SK-N-SH treated with all-trans-retinoic acid at 6 μM for 48 hours (cell line): Measurements from ENCODE around the gene ZNF189.

ENCODE experiments used
- ARNTL ChIP-seq: fragments of 450-650 bp; formaldehyde crosslinking; IDR thresholded peaks from 2 replicates; pipeline ENCODE4 v1.5.0; 2020; ENCODE audit warnings: low read depth, mild to moderate bottlenecking, moderate library complexity, borderline replicate concordance
- CSRNP3 ChIP-seq: fragments of 250-450 bp; sonication (Bioruptor Pico); IDR thresholded peaks from 2 replicates; pipeline ENCODE4 v1.5.1; 2021; ENCODE audit warnings: mild to moderate bottlenecking, moderate library complexity
- PATZ1 ChIP-seq: fragments of 250-450 bp; sonication (Bioruptor Pico); IDR thresholded peaks from 2 replicates; pipeline ENCODE4 v1.8.0; 2020; ENCODE audit warnings: mild to moderate bottlenecking, moderate library complexity, borderline replicate concordance
- RARB ChIP-seq: fragments of 250-450 bp; sonication (Bioruptor Pico); IDR thresholded peaks from 2 replicates; pipeline ENCODE4 v1.8.0; 2021; ENCODE audit warnings: mild to moderate bottlenecking, moderate library complexity
- ZFP3 ChIP-seq: fragments of 250-450 bp; sonication (Bioruptor Pico); IDR thresholded peaks from 2 replicates; pipeline ENCODE4 v1.5.0; 2020; ENCODE audit warnings: mild to moderate bottlenecking, moderate library complexity
- ZFP30 ChIP-seq: fragments of 450-650 bp; formaldehyde crosslinking; IDR thresholded peaks from 2 replicates; pipeline ENCODE4 v1.5.0; 2022; ENCODE audit warnings: mild to moderate bottlenecking, moderate library complexity
- ZNF8 ChIP-seq: fragments of 450-650 bp; formaldehyde crosslinking; IDR thresholded peaks from 2 replicates; pipeline ENCODE4 v1.5.0; 2020; ENCODE audit warnings: mild to moderate bottlenecking, moderate library complexity

- no peak for TF ChIP-seq ARNTL (CRISPR knock-in tag)
- no peak for TF ChIP-seq RARB (CRISPR knock-in tag)
- TF ChIP-seq ZNF8 (CRISPR knock-in tag) = no peak
- TF ChIP-seq PATZ1 (CRISPR knock-in tag) = no peak
- no peak for TF ChIP-seq ZFP3
- no peak for TF ChIP-seq ZFP30 (CRISPR knock-in tag)
- TF ChIP-seq CSRNP3 (CRISPR knock-in tag) = no peak
These were observed 18.7 kb downstream of the ZNF189 start for GRCh38 chr9:101417389-101417788.
